CD14-positive monocyte (primary cell): ENCODE results near the gene RSPH1. TPM values are rescaled to one million over a fixed set of nuclear protein-coding genes. Genes with fewer than 3 reads are reported as not detected.

ENCODE experiments used
- DNase-seq, 3 donors: peaks; one replicate each; pipeline ENCODE4 v3.0.0-alpha.2; 2011 to 2022
- H2AFZ ChIP-seq: 2 replicates; pipeline ENCODE4 v1.6.0; 2012; ENCODE audit warnings: mild to moderate bottlenecking, low read depth, low read length, inconsistent platforms; ENCODE audit not compliant: insufficient read depth, poor library complexity, severe bottlenecking
- H3K27ac ChIP-seq, 2 donors: 1 replicate in 1 of 2; 2 replicates in 1 of 2; pipeline ENCODE4 v1.5.1; 2012 to 2013; ENCODE audit warnings: low read length in 2 of 2, control low read depth in 1 of 2, inconsistent platforms in 1 of 2, low read depth in 1 of 2, mild to moderate bottlenecking in 1 of 2
- H3K27me3 ChIP-seq, 2 donors: one replicate each; pipeline versions ENCODE4 v1.6.0 to v1.6.1; 2011 to 2013; ENCODE audit warnings: low read length in 2 of 2; ENCODE audit not compliant: control insufficient read depth in 2 of 2, insufficient read depth in 2 of 2
- H3K36me3 ChIP-seq, 2 donors: replicated peaks in 1 of 2; 1 replicate in 1 of 2; 2 replicates in 1 of 2; pipeline versions ENCODE4 v1.5.1 to v1.6.1; 2012 to 2013; ENCODE audit warnings: low read length in 2 of 2, control low read depth in 1 of 2, inconsistent platforms in 1 of 2, mild to moderate bottlenecking in 1 of 2; ENCODE audit not compliant: insufficient read depth in 2 of 2, control insufficient read depth in 1 of 2
- H3K4me1 ChIP-seq, 2 donors: 1 replicate in 1 of 2; 2 replicates in 1 of 2; pipeline versions ENCODE4 v1.5.1 to v1.6.1; 2012 to 2013; ENCODE audit warnings: low read length in 2 of 2, control low read depth in 1 of 2, inconsistent platforms in 1 of 2, mild to moderate bottlenecking in 1 of 2, moderate library complexity in 1 of 2; ENCODE audit not compliant: insufficient read depth in 2 of 2, control insufficient read depth in 1 of 2
- H3K4me2 ChIP-seq: replicated peaks from 2 replicates; pipeline ENCODE3; 2012; ENCODE audit warnings: low read length, moderate library complexity, mild to moderate bottlenecking; ENCODE audit not compliant: poor library complexity, severe bottlenecking; ENCODE audit errors: extremely low read depth
- H3K4me3 ChIP-seq, 3 experiments: fragments of 200-600 bp in 1 of 3; sonication (generic) in 1 of 3; replicated peaks in 1 of 3; 1 replicate in 2 of 3; 2 replicates in 1 of 3; pipeline ENCODE4 v1.5.1; 2011 to 2013; ENCODE audit warnings: low read length in 3 of 3, mild to moderate bottlenecking in 3 of 3, control low read depth in 2 of 3, low read depth in 2 of 3, inconsistent platforms in 1 of 3, moderate library complexity in 1 of 3
- H3K79me2 ChIP-seq: 2 replicates; pipeline ENCODE4 v1.6.0; 2012; ENCODE audit warnings: mild to moderate bottlenecking, control low read depth, inconsistent platforms, low read length, moderate library complexity; ENCODE audit not compliant: insufficient read depth
- H3K9ac ChIP-seq: 2 replicates; pipeline ENCODE4 v1.6.0; 2017; ENCODE audit warnings: low read length, mild to moderate bottlenecking; ENCODE audit not compliant: insufficient read depth, poor library complexity, severe bottlenecking
- H3K9me3 ChIP-seq, 2 donors: replicated peaks in 1 of 2; 1 replicate in 1 of 2; 2 replicates in 1 of 2; pipeline versions ENCODE4 v1.5.1 to v1.6.1; 2012 to 2013; ENCODE audit warnings: low read length in 2 of 2, control low read depth in 1 of 2; ENCODE audit not compliant: control insufficient read depth in 1 of 2, insufficient read depth in 1 of 2
- H4K20me1 ChIP-seq: 2 replicates; pipeline ENCODE4 v1.6.0; 2012; ENCODE audit warnings: mild to moderate bottlenecking, low read length, control low read depth, moderate library complexity; ENCODE audit not compliant: insufficient read depth
- H3K27ac Mint-ChIP-seq, 7 donors: one replicate each; pipeline ENCODE4 v1.8.0; 2020; ENCODE audit warnings: mild to moderate bottlenecking in 7 of 7, mixed read lengths in 7 of 7, moderate library complexity in 6 of 7, inconsistent platforms in 2 of 7
- H3K27me3 Mint-ChIP-seq, 3 donors: one replicate each; pipeline ENCODE4 v1.8.0; 2021 to 2022; ENCODE audit warnings: low read depth in 3 of 3, mild to moderate bottlenecking in 3 of 3, mixed read lengths in 3 of 3, moderate library complexity in 3 of 3, inconsistent platforms in 1 of 3
- H3K36me3 Mint-ChIP-seq, 2 donors: one replicate each; pipeline ENCODE4 v1.8.0; 2020; ENCODE audit warnings: mixed read lengths in 2 of 2, inconsistent platforms in 1 of 2, mild to moderate bottlenecking in 1 of 2
- H3K4me1 Mint-ChIP-seq: one replicate; pipeline ENCODE4 v1.8.0; 2020; ENCODE audit warnings: mild to moderate bottlenecking, mixed read lengths
- H3K4me3 Mint-ChIP-seq, 2 donors: one replicate each; pipeline ENCODE4 v1.8.0; 2020; ENCODE audit warnings: mild to moderate bottlenecking in 2 of 2, mixed read lengths in 2 of 2, moderate library complexity in 1 of 2
- H3K9me3 Mint-ChIP-seq, 7 donors: one replicate each; pipeline ENCODE4 v1.8.0; 2020 to 2022; ENCODE audit warnings: mixed read lengths in 7 of 7, mild to moderate bottlenecking in 6 of 7, moderate library complexity in 6 of 7, inconsistent platforms in 2 of 7
- WGBS: methylation state at CpG from one replicate; pipeline ENCODE4 v1.1.5; 2013; ENCODE audit warnings: missing lambda C conversion rate; ENCODE audit not compliant: insufficient coverage; 5-methylcytosine and 5-hydroxymethylcytosine counted together
- intact Hi-C, 2 donors: fragments of 100-400 bp; cut with micrococcal nuclease; formaldehyde crosslinking; loops; one replicate each; pipeline versions ENCODE4 v1.15.0 to v1.15.1; 2023
- polyA plus RNA-seq, 3 donors: library from polyadenylated mRNA; depleted of rRNA in 1 of 3; unstranded in 2 of 3; stranded (reverse) in 1 of 3; fragments of 300-500 nt in 2 of 3; fragments of >200 nt in 1 of 3; fragmentation: Illumina TruSeq in 2 of 3; gene quantifications; 1 replicate in 2 of 3; 2 replicates in 1 of 3; pipeline ENCODE4 v1.2.3, GENCODE V29; 2012 to 2021
- TF ChIP-seq, protein P1 (sequence below): fragments of 200-600 bp; IDR thresholded peaks from one replicate; pipeline ENCODE4 v1.8.0; 2022; ENCODE audit warnings: antibody characterized with exemption, mild to moderate bottlenecking

The RSPH1 gene
- polyA plus RNA-seq, 3 donors: 0.03 TPM; not detected in 2

DNA sequence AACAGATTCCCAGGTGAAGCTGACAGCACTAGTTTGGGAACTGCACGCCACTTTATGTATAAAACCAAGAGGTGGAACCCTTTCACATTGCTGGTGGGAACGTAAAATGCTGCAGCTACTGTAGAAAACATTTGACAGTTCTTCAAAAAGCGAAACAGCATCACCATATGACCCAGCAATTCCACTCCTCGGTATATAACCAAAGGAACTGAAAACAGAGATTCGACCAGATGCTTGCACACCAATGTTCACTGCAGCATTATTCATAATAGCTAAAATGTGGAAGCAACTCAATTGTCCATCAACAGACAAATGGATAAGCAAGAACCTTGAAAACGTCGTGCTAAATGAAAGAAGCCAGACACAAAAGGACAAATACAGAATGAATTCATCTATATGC is 17.5 kb downstream of the RSPH1 start:
- intact Hi-C loops: no loop called here
- no peak overlapping the region for H3K9ac ChIP-seq
- no peak overlapping the region for H3K4me3 ChIP-seq
- no peaks in the 10 kb centered on the region for H3K4me1 ChIP-seq
- no peaks in the 10 kb centered on the region for H3K4me1 Mint-ChIP-seq
- no peak overlapping the region for H2AFZ ChIP-seq
- H3K4me3 Mint-ChIP-seq: no peak overlapping the region
- H3K36me3 Mint-ChIP-seq: no peaks in the 10 kb centered on the region
- H3K27ac Mint-ChIP-seq: no peak overlapping the region
- H3K27ac ChIP-seq: no peak overlapping the region
- H3K9me3 Mint-ChIP-seq: peaks cover 0 to 1% (median 0%) of the 10 kb centered on the region in 7 donors
- no peak for DNase-seq
- no peaks in the 10 kb centered on the region for H4K20me1 ChIP-seq
- no peaks in the 10 kb centered on the region for H3K27me3 ChIP-seq
- peaks cover 0 to 16% (median 3%) of the 10 kb centered on the region in 3 donors for H3K27me3 Mint-ChIP-seq
- TF ChIP-seq, protein P1, sequence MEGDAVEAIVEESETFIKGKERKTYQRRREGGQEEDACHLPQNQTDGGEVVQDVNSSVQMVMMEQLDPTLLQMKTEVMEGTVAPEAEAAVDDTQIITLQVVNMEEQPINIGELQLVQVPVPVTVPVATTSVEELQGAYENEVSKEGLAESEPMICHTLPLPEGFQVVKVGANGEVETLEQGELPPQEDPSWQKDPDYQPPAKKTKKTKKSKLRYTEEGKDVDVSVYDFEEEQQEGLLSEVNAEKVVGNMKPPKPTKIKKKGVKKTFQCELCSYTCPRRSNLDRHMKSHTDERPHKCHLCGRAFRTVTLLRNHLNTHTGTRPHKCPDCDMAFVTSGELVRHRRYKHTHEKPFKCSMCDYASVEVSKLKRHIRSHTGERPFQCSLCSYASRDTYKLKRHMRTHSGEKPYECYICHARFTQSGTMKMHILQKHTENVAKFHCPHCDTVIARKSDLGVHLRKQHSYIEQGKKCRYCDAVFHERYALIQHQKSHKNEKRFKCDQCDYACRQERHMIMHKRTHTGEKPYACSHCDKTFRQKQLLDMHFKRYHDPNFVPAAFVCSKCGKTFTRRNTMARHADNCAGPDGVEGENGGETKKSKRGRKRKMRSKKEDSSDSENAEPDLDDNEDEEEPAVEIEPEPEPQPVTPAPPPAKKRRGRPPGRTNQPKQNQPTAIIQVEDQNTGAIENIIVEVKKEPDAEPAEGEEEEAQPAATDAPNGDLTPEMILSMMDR: no peak
- WGBS: 70% methylated on average over 5 of the region's 7 CpGs
- no peaks in the 10 kb centered on the region for H3K9me3 ChIP-seq
- H3K36me3 ChIP-seq: no peaks in the 10 kb centered on the region
- no peak overlapping the region for H3K4me2 ChIP-seq
- H3K79me2 ChIP-seq: no peaks in the 10 kb centered on the region

DNA sequence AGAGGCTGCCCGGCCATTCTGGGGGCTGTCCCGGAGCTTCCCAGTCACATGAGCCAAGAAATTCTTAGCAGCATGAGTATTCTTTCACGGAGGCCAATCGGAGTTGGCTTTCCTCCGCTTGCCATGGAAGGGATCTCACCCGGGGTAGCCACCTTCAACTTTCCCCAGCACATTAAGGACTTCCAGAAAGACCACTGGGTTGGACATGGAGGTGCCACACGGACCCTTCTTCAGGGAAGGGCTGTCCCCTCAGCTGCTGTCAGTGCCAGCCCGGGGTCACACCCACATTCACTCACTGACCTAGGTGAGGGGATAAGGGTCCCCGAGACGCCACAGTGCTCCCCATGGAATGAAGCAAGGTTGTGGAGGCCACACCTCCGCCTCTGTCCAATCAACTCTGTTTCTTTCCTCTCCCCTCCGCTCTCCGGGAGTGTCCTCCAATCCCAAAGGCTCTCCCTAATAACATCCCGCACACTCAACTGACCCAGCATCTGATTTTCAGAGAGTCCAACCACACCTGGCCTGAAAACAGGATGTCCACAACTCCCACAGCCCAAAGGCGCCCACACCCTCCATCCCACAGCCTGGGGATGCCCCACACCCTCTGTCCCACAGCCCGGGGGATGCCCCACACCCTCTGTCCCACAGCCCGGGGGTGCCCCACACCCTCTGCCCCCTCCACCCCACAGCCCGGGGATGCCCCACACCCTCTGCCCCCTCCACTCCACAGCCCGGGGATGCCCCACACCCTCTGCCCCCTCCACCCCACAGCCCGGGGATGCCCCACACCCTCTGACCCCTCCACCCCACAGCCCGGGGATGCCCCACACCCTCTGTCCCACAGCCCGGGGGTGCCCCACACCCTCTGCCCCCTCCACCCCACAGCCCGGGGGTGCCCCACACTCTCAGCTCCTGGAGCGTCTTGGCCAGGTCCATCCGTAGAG is 19.4 kb downstream of the RSPH1 start:
- Histone ChIP-seq H3K9ac (no peak overlapping the region), H3K4me1 (no peaks in the 10 kb centered on the region), H3K9me3 (no peaks in the 10 kb centered on the region), H3K79me2 (no peaks in the 10 kb centered on the region), H3K36me3 (no peaks in the 10 kb centered on the region), H3K27me3 (no peaks in the 10 kb centered on the region), H3K4me2 (no peak overlapping the region), H2AFZ (no peak overlapping the region), H4K20me1 (no peaks in the 10 kb centered on the region), H3K27ac (no peak overlapping the region), H3K4me3 (no peak overlapping the region)
- Mint-ChIP-seq H3K4me3 (no peak overlapping the region), H3K9me3 (peaks cover 0 to 1% (median 0%) of the 10 kb centered on the region in 7 donors), H3K4me1 (no peaks in the 10 kb centered on the region), H3K36me3 (no peaks in the 10 kb centered on the region), H3K27me3 (peaks cover 0 to 16% (median 3%) of the 10 kb centered on the region in 3 donors), H3K27ac (no peak overlapping the region)
- DNase-seq: no peak
- TF ChIP-seq, protein P1: no peak
- intact Hi-C loops: no loop called here
- 95% methylated on average over 9 of the region's 25 CpGs for WGBS
